HepG2 (cell line): ENCODE measurements around the gene PRKG1. TPM values are rescaled to one million over a fixed set of nuclear protein-coding genes. Genes with fewer than 3 reads are reported as not detected.

Experiments
- ATAC-seq: fragments of 200-7000 bp; cut with Tn5 transposase; 3 replicates; pipeline ENCODE4 v1.9.1; 2020; ENCODE audit warnings: mild to moderate bottlenecking, moderate library complexity
- BruUV-seq: library from RNA; stranded (reverse); fragments of 400-500 nt; replicated peaks from 2 replicates; lab custom pipeline; 2021; lab: Mats Ljungman, UMichigan
- CTCF ChIA-PET: fragments of 300-600 bp; formaldehyde crosslinking; extraction: SDS; loops from one replicate; lab custom pipeline; 2021; ENCODE audit warnings: low total read pairs, inconsistent platforms, low intra/inter-chr PET ratio; lab: Yijun Ruan, JAX
- POLR2A ChIA-PET: fragments of 350-600 bp; sonication (Branson Sonifier 250); formaldehyde crosslinking; loops from one replicate; lab custom pipeline; 2020; ENCODE audit warnings: antibody characterized with exemption, inconsistent platforms; lab: Yijun Ruan, JAX
- DNase-seq: peaks from one replicate; pipeline ENCODE4 v3.0.0-alpha.2; 2015; ENCODE audit warnings: low spot score
- FAIRE-seq: peaks from 3 replicates; lab custom pipeline; 2011; peaks lifted over from hg19 to GRCh38; lab: Jason Lieb, UNC
- H2AFZ ChIP-seq: one replicate; pipeline ENCODE4 v1.6.1; 2011; ENCODE audit warnings: low read length, inconsistent platforms
- H3K27ac ChIP-seq: fragments of 300-600 bp; 3 replicates; pipeline ENCODE4 v1.8.0; 2011; ENCODE audit warnings: mixed run types, mild to moderate bottlenecking, mixed read lengths, low read length, inconsistent platforms; ENCODE audit not compliant: insufficient read depth; ENCODE audit errors: extremely low read length
- H3K27me3 ChIP-seq, 2 experiments: fragments of 200-600 bp in 1 of 2; 2 replicates in 1 of 2; 3 replicates in 1 of 2; pipeline versions ENCODE4 v1.6.0 to v1.8.0; 2011; ENCODE audit warnings: low read length in 2 of 2, mild to moderate bottlenecking in 2 of 2, moderate library complexity in 2 of 2, inconsistent platforms in 1 of 2; ENCODE audit not compliant: insufficient read depth in 2 of 2, control insufficient read depth in 1 of 2
- H3K36me3 ChIP-seq, 2 experiments: fragments of 200-600 bp in 1 of 2; replicated peaks in 1 of 2; 2 replicates in 1 of 2; 3 replicates in 1 of 2; pipeline versions ENCODE4 v1.5.1 to v1.8.0; 2011; ENCODE audit warnings: low read length in 2 of 2, inconsistent platforms in 1 of 2; ENCODE audit not compliant: insufficient read depth in 2 of 2, control insufficient read depth in 1 of 2
- H3K4me1 ChIP-seq: 2 replicates; pipeline ENCODE4 v1.5.1; 2012; ENCODE audit warnings: low read length, inconsistent platforms; ENCODE audit not compliant: insufficient read depth
- H3K4me2 ChIP-seq: 2 replicates; pipeline ENCODE4 v1.6.0; 2011; ENCODE audit warnings: low read depth, low read length, inconsistent platforms
- H3K4me3 ChIP-seq, 3 experiments: fragments of 200-600 bp in 1 of 3; sonication (generic), shearing (Covaris generic) in 1 of 3; replicated peaks in 1 of 3; 2 replicates each; pipeline ENCODE4 v1.5.1; 2011 to 2016; ENCODE audit warnings: low read length in 3 of 3, inconsistent platforms in 2 of 3, low read depth in 2 of 3, mild to moderate bottlenecking in 2 of 3, control low read depth in 1 of 3, mixed read lengths in 1 of 3; ENCODE audit not compliant: insufficient read depth in 1 of 3
- H3K79me2 ChIP-seq: one replicate; pipeline ENCODE4 v1.6.1; 2011; ENCODE audit warnings: low read length, inconsistent platforms; ENCODE audit not compliant: insufficient read depth
- H3K9ac ChIP-seq: 2 replicates; pipeline ENCODE4 v1.6.0; 2011; ENCODE audit warnings: mild to moderate bottlenecking, low read depth, low read length, inconsistent platforms; ENCODE audit not compliant: insufficient read depth
- H3K9me3 ChIP-seq: 2 replicates; pipeline ENCODE4 v1.5.1; 2012; ENCODE audit warnings: mild to moderate bottlenecking, low read length
- H4K20me1 ChIP-seq: 2 replicates; pipeline ENCODE4 v1.6.0; 2011; ENCODE audit warnings: inconsistent platforms, mild to moderate bottlenecking, low read length, moderate library complexity; ENCODE audit not compliant: insufficient read depth
- MAFK ChIP-seq, 2 experiments: IDR thresholded peaks in 1 of 2; conservative IDR thresholded peaks in 1 of 2; 2 replicates each; pipeline ENCODE4 v1.6.1; 2011; ENCODE audit warnings: improper control_type of control experiment in 2 of 2, low read length in 2 of 2
- PITX1 ChIP-seq: sonication (generic); formaldehyde crosslinking; IDR thresholded peaks from 2 replicates; pipeline ENCODE4 v1.5.1; 2020; ENCODE audit warnings: mild to moderate bottlenecking, missing genetic modification reagents
- REL ChIP-seq: sonication (generic); formaldehyde crosslinking; conservative IDR thresholded peaks from 2 replicates; pipeline ENCODE4 v1.8.0; 2022; ENCODE audit warnings: mild to moderate bottlenecking, missing genetic modification reagents, moderate library complexity
- SP2 ChIP-seq: sonication (generic); formaldehyde crosslinking; IDR thresholded peaks from 2 replicates; pipeline ENCODE4 v1.5.1; 2020; ENCODE audit warnings: mild to moderate bottlenecking, missing genetic modification reagents
- TSC22D2 ChIP-seq: sonication (generic); formaldehyde crosslinking; IDR thresholded peaks from 2 replicates; pipeline ENCODE4 v1.5.1; 2020; ENCODE audit warnings: missing genetic modification reagents, mild to moderate bottlenecking, borderline replicate concordance
- ZNF12 ChIP-seq: sonication (generic); formaldehyde crosslinking; IDR thresholded peaks from 2 replicates; pipeline ENCODE4 v1.5.0; 2020; ENCODE audit warnings: missing genetic modification reagents
- ZNF563 ChIP-seq: sonication (generic); formaldehyde crosslinking; IDR thresholded peaks from 2 replicates; pipeline ENCODE4 v1.8.0; 2022; ENCODE audit warnings: mild to moderate bottlenecking, moderate library complexity, missing genetic modification reagents
- in situ Hi-C: cut with HindIII; loops from 2 replicates; pipeline ENCODE4 v1.10.0; 2017; ENCODE audit warnings: low pct_unique_long_range_greater_than_20kb; ENCODE audit not compliant: extremely low pct_ligation_motif_present
- intact Hi-C: fragments of 100-400 bp; cut with micrococcal nuclease; formaldehyde crosslinking; loops from one replicate; pipeline ENCODE4 v1.10.0; 2022; ENCODE audit not compliant: unreplicated experiment
- polyA plus RNA-seq, 8 experiments: library from polyadenylated mRNA; depleted of rRNA in 3 of 8; stranded (reverse) in 7 of 8; unstranded in 1 of 8; fragments of >200 nt; fragmentation: Illumina TruSeq in 4 of 8; extraction: Trizol in 4 of 8; gene quantifications; 2 replicates each; pipeline versions ENCODE4 v1.2.1 to v1.2.3, GENCODE V29; 2011 to 2016; ENCODE audit warnings: low read depth in 4 of 8, missing spikeins in 1 of 8, mixed read lengths in 1 of 8; ENCODE audit not compliant: insufficient read depth in 1 of 8
- total RNA-seq, 5 experiments: library from RNA; depleted of rRNA; stranded (reverse); fragments of >200 nt; fragmentation: Illumina TruSeq; extraction: Trizol; gene quantifications; 2 replicates each; pipeline ENCODE4 v1.2.3, GENCODE V29; 2016; ENCODE audit warnings: low read depth in 1 of 5
- TF ChIP-seq, protein P1 (sequence below): fragments of 450-650 bp; IDR thresholded peaks from 2 replicates; pipeline ENCODE4 v1.6.1; 2016
- TF ChIP-seq, protein P2 (sequence below): IDR thresholded peaks from 2 replicates; pipeline ENCODE4 v1.6.1; 2016; ENCODE audit warnings: mild to moderate bottlenecking
- TF ChIP-seq, protein P3 (sequence below): sonication (generic); formaldehyde crosslinking; IDR thresholded peaks from 2 replicates; pipeline ENCODE4 v1.4.0; 2020; ENCODE audit warnings: mild to moderate bottlenecking, missing genetic modification reagents
- TF ChIP-seq, protein P4 (sequence below): sonication (generic); formaldehyde crosslinking; IDR thresholded peaks from 2 replicates; pipeline ENCODE4 v1.4.0; 2020; ENCODE audit warnings: missing genetic modification reagents, borderline replicate concordance
- TF ChIP-seq, protein P5 (sequence below): sonication (generic); formaldehyde crosslinking; IDR thresholded peaks from 2 replicates; pipeline ENCODE4 v1.5.0; 2020; ENCODE audit warnings: mild to moderate bottlenecking, missing genetic modification reagents

PRKG1 gene
- total and polyA plus RNA-seq, 2 of the 13 experiments (the other 11 are each of a cell fraction or from before 2014, with no cell fraction given) = 0.01 TPM; not detected in 1

DNA sequence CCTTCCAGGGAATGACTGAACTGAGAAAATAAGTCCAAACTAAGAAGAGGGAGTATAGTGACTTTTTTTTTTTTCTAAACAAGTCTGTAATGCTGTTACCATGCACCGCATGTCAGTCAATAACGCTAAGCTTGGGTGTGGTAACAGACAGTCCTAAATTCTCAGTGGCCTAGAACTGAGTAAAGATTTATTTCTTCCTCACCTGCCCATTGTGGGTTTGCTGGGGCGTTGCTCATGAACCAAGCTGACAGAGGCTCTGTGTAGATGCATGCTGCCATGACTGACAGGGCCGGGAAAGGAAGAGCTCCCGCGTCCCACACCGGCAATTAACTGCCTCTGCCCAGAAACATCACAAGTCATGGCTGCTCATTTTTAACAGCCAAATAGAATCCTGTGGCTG lies 25.5 kb upstream of the PRKG1 start (continued):
- no peak for TF ChIP-seq TSC22D2 (CRISPR knock-in tag)
- TF ChIP-seq, protein P1, sequence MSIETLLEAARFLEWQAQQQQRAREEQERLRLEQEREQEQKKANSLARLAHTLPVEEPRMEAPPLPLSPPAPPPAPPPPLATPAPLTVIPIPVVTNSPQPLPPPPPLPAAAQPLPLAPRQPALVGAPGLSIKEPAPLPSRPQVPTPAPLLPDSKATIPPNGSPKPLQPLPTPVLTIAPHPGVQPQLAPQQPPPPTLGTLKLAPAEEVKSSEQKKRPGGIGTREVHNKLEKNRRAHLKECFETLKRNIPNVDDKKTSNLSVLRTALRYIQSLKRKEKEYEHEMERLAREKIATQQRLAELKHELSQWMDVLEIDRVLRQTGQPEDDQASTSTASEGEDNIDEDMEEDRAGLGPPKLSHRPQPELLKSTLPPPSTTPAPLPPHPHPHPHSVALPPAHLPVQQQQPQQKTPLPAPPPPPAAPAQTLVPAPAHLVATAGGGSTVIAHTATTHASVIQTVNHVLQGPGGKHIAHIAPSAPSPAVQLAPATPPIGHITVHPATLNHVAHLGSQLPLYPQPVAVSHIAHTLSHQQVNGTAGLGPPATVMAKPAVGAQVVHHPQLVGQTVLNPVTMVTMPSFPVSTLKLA = no peak
- TF ChIP-seq PITX1 = no peak
- TF ChIP-seq ZNF563 (CRISPR knock-in tag) = no peak
- TF ChIP-seq, protein P2, sequence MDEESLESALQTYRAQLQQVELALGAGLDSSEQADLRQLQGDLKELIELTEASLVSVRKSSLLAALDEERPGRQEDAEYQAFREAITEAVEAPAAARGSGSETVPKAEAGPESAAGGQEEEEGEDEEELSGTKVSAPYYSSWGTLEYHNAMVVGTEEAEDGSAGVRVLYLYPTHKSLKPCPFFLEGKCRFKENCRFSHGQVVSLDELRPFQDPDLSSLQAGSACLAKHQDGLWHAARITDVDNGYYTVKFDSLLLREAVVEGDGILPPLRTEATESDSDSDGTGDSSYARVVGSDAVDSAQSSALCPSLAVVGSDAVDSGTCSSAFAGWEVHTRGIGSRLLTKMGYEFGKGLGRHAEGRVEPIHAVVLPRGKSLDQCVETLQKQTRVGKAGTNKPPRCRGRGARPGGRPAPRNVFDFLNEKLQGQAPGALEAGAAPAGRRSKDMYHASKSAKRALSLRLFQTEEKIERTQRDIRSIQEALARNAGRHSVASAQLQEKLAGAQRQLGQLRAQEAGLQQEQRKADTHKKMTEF = no peak

DNA sequence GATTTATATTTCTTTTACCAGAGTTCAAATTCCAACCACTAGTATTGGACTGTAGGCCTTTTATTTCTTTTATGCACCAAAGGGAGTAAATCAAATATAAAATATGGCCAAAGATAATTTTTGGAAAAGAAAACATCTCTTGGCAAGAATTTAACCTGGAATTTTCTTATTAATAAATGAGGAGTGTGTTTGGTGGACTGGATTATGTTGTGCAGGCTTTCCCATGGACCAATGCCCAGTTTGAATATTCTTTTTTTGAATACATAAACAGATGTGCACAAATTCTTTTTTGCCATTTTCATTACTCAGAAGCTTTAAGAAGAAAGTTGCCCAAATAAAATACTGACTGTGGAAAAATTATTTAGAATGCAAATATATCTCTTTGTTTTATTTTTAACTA lies 22.1 kb upstream of the PRKG1 start:
- Histone ChIP-seq H3K9me3 (no peaks in the 10 kb centered on the region), H3K27ac (no peak overlapping the region), H3K79me2 (no peaks in the 10 kb centered on the region), H3K9ac (no peak overlapping the region), H4K20me1 (no peaks in the 10 kb centered on the region), H3K36me3 (no peaks in the 10 kb centered on the region), H3K4me2 (no peak overlapping the region), H3K27me3 (no peaks in the 10 kb centered on the region), H2AFZ (no peak overlapping the region), H3K4me1 (no peaks in the 10 kb centered on the region), H3K4me3 (no peak overlapping the region)
- ChIA-PET CTCF (no interaction called here), POLR2A (no interaction called here)
- in situ Hi-C loops = loop anchor here (25.0 kb wide), 1 partner anchor 910 kb away; no protein-coding TSS in a partner anchor
- DNase-seq = no peak
- no TSS peak for BruUV-seq
- intact Hi-C loops = no loop called here
- TF ChIP-seq, protein P3, sequence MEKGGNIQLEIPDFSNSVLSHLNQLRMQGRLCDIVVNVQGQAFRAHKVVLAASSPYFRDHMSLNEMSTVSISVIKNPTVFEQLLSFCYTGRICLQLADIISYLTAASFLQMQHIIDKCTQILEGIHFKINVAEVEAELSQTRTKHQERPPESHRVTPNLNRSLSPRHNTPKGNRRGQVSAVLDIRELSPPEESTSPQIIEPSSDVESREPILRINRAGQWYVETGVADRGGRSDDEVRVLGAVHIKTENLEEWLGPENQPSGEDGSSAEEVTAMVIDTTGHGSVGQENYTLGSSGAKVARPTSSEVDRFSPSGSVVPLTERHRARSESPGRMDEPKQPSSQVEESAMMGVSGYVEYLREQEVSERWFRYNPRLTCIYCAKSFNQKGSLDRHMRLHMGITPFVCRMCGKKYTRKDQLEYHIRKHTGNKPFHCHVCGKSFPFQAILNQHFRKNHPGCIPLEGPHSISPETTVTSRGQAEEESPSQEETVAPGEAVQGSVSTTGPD (CRISPR knock-in tag) = no peak
- TF ChIP-seq REL (CRISPR knock-in tag) (no peak), SP2 (CRISPR knock-in tag) (no peak), ZNF12 (CRISPR knock-in tag) (no peak), MAFK (conservative IDR thresholded peaks at IDR 0.05 in 1 of 2, IDR thresholded peaks at IDR 0.05 in 1 of 2; ENCODE audit: low read length in 2 of 2) (no peak)
- TF ChIP-seq, protein P4, sequence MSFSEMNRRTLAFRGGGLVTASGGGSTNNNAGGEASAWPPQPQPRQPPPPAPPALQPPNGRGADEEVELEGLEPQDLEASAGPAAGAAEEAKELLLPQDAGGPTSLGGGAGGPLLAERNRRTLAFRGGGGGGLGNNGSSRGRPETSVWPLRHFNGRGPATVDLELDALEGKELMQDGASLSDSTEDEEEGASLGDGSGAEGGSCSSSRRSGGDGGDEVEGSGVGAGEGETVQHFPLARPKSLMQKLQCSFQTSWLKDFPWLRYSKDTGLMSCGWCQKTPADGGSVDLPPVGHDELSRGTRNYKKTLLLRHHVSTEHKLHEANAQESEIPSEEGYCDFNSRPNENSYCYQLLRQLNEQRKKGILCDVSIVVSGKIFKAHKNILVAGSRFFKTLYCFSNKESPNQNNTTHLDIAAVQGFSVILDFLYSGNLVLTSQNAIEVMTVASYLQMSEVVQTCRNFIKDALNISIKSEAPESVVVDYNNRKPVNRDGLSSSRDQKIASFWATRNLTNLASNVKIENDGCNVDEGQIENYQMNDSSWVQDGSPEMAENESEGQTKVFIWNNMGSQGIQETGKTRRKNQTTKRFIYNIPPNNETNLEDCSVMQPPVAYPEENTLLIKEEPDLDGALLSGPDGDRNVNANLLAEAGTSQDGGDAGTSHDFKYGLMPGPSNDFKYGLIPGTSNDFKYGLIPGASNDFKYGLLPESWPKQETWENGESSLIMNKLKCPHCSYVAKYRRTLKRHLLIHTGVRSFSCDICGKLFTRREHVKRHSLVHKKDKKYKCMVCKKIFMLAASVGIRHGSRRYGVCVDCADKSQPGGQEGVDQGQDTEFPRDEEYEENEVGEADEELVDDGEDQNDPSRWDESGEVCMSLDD = no peak
- TF ChIP-seq, protein P5, sequence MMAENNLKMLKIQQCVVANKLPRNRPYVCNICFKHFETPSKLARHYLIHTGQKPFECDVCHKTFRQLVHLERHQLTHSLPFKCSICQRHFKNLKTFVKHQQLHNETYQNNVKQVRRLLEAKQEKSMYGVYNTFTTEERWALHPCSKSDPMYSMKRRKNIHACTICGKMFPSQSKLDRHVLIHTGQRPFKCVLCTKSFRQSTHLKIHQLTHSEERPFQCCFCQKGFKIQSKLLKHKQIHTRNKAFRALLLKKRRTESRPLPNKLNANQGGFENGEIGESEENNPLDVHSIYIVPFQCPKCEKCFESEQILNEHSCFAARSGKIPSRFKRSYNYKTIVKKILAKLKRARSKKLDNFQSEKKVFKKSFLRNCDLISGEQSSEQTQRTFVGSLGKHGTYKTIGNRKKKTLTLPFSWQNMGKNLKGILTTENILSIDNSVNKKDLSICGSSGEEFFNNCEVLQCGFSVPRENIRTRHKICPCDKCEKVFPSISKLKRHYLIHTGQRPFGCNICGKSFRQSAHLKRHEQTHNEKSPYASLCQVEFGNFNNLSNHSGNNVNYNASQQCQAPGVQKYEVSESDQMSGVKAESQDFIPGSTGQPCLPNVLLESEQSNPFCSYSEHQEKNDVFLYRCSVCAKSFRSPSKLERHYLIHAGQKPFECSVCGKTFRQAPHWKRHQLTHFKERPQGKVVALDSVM (CRISPR knock-in tag) = no peak
- no peak for ATAC-seq
- no peak for FAIRE-seq
